Urinary bladder (tissue), 4 donors: Measurements from ENCODE around the gene C1R. TPM values are rescaled to one million over a fixed set of nuclear protein-coding genes. Genes with fewer than 3 reads are reported as not detected.
A peak's percentile ranks its signal among the peaks of the same experiment; 100 is the strongest.

Experiments used
- DNase-seq: peaks from one replicate; pipeline ENCODE4 v3.0.0-alpha.2; 2015; ENCODE audit errors: extremely low spot score
- H3K27ac ChIP-seq: one replicate; pipeline ENCODE4 v1.5.1; 2013; ENCODE audit warnings: low read depth, mild to moderate bottlenecking, moderate library complexity
- H3K36me3 ChIP-seq: one replicate; pipeline ENCODE4 v1.6.1; 2013; ENCODE audit warnings: mild to moderate bottlenecking, moderate library complexity; ENCODE audit not compliant: insufficient read depth
- H3K4me1 ChIP-seq: one replicate; pipeline ENCODE4 v1.6.1; 2013; ENCODE audit warnings: mild to moderate bottlenecking, moderate library complexity; ENCODE audit not compliant: insufficient read depth
- H3K4me3 ChIP-seq: one replicate; pipeline ENCODE4 v1.5.1; 2013; ENCODE audit warnings: low read depth, low read length
- WGBS: extraction: QIAGEN DNeasy Blood & Tissue Kit; methylation state at CpG from one replicate; pipeline ENCODE4 v1.1.7; 2013; 5-methylcytosine and 5-hydroxymethylcytosine counted together
- polyA plus RNA-seq: library from polyadenylated mRNA; stranded (reverse); fragments of 200-250 nt; gene quantifications from one replicate; pipeline ENCODE4 v1.2.3, GENCODE V29; 2013
- total RNA-seq: library from RNA; depleted of rRNA; stranded (reverse); fragments of >200 nt; gene quantifications from one replicate; pipeline ENCODE4 v1.2.3, GENCODE V29; 2014
- donor health status: healthy with polysubstance abuse.
- donor health status: healthy.

Gene C1R
- total and polyA plus RNA-seq, 2 donors: 174 to 1,192 TPM

DNA sequence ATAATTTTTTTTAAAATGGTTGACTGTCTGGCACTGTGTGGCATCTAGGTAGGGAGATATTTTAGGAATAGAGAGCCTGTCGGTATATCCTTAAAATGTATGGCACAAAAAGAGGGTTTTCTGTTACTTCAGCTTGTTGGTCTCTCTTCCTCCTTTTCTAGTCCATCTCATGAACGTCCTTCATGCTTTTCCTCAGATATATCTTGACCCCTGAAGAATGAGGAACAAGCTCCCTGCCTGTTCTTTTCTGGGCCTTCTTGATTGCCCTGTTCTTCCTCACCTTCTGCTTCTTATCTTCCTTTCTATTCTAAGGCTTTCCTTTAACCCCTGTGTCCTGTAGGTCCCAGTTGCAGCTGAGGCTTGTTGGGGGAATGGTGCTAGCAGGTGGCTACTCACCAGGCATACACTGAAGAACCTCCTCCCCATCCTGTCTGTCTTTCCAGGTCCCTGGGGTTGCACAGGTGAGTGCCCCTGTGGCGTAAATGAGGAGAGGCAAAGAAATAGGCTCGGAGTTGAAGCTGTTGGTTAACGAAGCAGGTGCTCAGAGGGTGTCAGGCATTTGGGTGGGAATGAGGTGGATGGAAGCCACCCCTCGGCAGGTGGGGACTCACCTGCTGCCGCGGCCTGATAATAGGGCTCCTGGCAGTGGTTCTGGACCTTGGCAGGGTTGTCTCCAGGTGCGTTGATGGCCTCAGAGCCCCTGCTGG is 7.2 kb upstream of the C1R start:
- no peak for DNase-seq
- 87% methylated on average over 9 of the region's 9 CpGs for WGBS
- no peak overlapping the region for H3K4me3 ChIP-seq
- H3K27ac ChIP-seq: no peak overlapping the region
- H3K36me3 ChIP-seq: peaks cover 4% of the 10 kb centered on the region
- no peaks in the 10 kb centered on the region for H3K4me1 ChIP-seq

DNA sequence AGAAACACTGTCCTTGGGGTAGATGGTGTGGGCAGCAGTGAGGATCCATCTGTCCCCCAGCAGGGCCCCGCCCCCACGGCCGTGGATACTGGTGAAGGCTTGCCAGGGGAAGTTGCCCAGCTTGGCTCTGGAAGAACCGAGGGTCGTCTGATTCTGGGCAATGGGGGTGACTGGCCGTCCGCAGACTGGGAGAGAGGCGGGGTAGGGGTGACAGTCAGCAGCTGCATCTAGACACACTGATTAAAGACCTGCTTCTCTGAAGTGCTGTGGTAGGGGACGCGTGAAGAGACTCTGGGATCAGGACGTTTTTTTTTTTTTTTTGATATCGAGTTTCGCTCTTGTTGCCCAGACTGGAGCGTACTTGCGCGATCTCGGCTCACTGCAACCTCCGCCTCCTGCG is 4.7 kb upstream of the C1R start:
- Histone ChIP-seq H3K4me3 (no peak overlapping the region), H3K27ac (no peak overlapping the region), H3K4me1 (no peaks in the 10 kb centered on the region), H3K36me3 (peaks cover 2% of the 10 kb centered on the region)
- no peak for DNase-seq
- WGBS: 76% methylated on average over 19 of the region's 19 CpGs

DNA sequence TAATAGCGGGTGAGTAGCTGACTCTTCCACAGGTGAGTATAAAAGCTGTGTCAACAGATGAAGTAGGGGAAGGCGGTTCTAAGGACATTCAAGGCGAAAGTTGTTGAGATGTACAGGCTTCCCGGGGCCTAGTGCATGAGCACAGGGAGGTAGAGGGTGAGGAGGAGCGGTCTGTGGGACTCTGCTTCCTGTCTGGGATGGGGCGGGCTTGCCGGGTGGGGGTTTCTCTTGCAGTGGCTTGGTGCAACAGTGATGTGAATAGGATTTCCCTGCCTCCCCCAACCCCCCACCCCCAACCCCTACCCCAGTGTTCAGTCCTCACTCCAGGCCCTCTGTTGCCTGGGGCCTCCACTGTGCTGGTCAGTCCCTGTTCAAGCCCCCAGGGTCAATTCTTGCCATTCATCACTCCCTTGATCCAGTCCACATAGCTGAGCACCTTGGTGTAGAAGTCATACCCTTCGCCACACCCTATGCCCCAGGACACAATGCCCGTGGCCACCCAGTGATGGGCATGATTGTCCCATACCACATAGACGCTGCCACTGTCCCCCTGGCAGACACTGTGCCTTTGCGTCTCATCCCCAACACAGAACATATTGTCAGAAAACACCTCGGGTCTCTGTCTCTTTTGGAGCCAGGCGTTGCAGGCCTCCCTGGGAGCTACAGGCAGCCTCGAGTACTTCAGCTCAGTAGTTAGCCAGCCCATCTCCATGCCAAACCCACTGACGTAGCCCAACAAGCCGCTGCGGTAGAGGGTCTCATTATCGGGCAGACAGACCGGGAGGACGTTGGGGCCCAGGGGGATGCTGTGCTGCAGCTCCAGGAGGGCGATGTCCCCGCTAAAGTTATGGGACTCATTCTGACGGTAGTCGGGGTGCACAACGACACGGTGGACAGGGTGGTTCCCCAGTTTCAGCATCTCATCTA is 4.0 kb upstream of the C1R start:
- Histone ChIP-seq H3K27ac (no peak overlapping the region), H3K4me3 (no peak overlapping the region), H3K4me1 (no peaks in the 10 kb centered on the region), H3K36me3 (peaks cover 2% of the 10 kb centered on the region)
- DNase-seq: no peak
- 82% methylated on average over 26 of the region's 26 CpGs for WGBS

DNA sequence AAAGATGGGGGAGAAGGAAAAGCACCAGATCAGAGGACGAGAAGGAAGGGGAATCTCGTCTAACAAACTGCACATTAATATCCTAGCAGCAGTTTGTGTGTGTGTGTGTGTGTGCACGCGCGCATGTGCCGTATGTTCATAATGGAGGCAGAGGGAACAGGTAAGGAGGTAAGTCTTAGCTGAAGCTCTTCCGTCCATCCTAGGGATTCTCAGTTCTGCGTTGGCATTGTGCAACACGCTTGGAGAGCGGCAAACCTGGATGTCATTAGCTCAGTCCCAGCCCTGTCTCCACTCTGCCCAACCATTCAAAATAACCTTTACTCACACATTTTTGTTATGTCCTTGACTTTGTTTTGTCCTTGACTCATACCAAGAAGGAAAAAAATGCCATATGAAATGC is 1.6 kb upstream of the C1R start:
- Histone ChIP-seq H3K4me3 (no peak overlapping the region), H3K27ac (no peak overlapping the region), H3K4me1 (no peaks in the 10 kb centered on the region), H3K36me3 (no peaks in the 10 kb centered on the region)
- DNase-seq: no peak
- WGBS: 59% methylated on average over 10 of the region's 10 CpGs

DNA sequence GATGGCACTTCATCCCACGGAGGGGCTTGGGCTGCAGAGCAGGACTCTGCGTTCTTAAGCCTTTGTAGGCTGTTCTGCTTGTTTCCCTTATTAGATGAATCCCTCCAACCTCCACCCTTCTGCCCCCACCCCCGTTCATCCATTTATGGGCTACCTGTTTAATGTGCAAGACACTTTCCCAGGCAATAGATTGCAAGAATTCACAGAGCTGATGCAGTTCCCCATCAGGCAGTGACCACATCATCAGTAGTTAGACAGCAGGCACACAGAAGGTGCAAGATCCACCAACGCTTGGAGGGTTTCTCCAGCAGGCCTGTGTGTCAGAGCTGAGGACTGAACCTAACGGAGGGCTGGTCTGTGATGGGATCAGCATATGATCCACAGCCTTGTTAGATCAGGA is 1.2 kb upstream of the C1R start:
- WGBS: 65% methylated on average over 5 of the region's 5 CpGs
- no peaks in the 10 kb centered on the region for H3K4me1 ChIP-seq
- DNase-seq: no peak
- H3K36me3 ChIP-seq: no peaks in the 10 kb centered on the region
- no peak overlapping the region for H3K4me3 ChIP-seq
- no peak overlapping the region for H3K27ac ChIP-seq

DNA sequence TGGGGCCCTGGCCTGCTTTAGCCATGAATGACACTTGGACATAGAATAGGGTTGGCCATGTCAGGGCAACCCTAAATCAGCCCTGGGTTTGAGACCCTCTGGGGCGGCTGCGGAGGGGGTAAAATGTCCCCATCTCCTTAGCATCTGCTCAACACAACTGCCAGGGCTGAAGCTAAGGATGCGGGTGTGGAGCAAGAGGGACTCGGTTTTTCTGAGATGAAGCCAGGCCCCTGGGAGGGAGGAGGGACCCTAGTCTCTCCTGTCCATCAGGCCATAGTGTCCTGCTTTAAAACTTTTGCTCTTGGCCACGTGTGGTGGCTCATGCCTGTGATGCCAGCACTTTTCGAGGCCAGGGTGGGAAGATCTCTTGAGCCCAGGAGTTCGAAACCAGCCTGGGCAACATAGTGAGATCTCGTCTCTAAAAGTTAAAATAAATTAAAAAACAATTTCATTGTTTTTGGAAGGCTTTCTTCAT is 778 bp upstream of the C1R start:
- WGBS: 75% methylated on average over 8 of the region's 8 CpGs
- Histone ChIP-seq H3K27ac (no peak overlapping the region), H3K4me3 (no peak overlapping the region), H3K36me3 (no peaks in the 10 kb centered on the region), H3K4me1 (no peaks in the 10 kb centered on the region)
- DNase-seq: no peak

DNA sequence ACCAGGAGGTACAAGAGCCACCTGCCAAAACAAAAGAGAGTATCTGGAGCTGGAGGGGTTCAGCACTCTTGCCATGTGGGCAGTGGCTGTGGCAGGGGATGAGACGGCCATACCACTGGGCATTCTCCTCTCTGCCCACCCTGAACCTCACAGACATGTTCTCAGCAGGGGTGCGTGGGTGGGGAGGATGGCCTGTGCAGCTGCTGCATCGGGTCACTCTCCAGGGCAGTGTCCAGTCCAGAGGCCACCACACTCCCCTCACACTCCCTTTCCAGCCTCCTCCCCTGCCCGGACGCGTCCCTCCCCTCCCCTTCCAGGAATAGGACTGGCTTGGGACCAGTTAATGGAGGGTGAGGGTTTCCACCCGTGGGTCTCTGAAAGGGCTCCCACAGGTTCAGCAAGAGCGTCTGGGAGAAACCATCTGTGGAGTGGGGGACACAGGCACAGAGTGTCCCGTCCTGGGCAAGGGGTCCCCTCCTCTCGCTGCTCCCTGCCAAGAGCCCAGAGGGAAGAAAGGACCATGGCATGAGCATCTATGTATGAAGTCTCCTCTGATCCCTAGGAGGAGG is 501 bp downstream of the C1R start:
- peak overlapping the region; percentile 45 for H3K27ac ChIP-seq
- H3K4me1 ChIP-seq: no peaks in the 10 kb centered on the region
- H3K36me3 ChIP-seq: no peaks in the 10 kb centered on the region
- no peak for DNase-seq
- 22% methylated on average over 10 of the region's 10 CpGs for WGBS
- peak overlapping the region; percentile 47 for H3K4me3 ChIP-seq

DNA sequence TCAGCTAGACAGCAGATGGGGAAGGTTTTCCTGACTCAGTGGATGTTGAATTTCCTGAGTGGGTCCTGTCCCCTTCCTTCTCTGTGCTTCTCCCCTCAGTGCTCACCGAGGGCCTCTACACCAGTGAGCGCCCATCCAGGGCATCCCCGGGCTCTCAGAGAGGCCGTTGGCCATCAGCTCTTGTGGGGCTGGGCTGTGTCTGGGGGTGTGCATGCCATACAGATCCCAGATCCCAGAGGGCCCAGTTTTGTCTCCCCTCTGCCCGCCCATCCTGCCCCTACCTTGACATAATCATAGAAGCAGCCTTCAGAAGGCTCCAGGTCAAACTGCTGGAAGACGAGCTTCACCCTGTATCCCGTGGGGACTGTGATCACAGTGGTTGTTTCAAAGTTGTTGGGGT is 1.1 kb downstream of the C1R start:
- Histone ChIP-seq H3K36me3 (no peaks in the 10 kb centered on the region), H3K4me1 (no peaks in the 10 kb centered on the region)

DNA sequence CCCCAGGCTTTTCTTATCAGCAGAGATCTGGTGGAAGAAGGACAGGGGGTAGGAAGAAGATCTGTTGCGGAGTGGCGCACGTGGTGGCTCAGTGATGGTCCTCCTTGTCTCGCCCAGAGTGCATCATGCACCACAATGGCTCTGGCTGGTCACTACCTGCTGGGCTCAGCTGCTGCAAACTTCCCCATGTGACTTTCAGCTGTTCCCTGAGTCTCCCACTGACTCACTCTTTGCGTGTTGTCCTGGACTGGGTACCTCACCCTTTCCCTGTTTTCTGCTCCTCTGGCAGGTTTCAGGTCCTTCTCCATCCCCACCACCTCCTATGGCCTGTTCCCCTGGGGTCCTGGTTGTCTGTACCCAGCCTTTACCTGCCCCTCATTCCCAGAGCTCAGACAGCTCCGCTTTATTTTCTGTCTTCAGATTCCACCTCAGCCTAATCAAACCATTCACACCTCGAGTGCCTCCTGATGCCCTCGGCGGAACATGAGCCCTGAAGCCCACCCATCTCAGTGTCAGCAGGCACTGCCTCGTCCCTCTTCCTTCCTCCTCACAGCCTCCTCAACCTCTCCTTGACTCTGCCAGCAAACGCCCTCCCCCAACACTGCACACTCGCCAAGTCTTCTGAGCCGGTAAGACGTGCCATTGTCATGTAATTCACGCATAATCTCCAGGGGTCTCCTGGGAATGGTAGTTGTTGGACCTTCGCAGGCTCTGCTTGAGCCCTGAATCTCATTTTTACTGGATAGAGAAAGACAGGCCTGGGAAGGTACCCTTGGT is 1.8 kb downstream of the C1R start:
- peak overlapping the region; percentile 59 for H3K27ac ChIP-seq
- H3K36me3 ChIP-seq: no peaks in the 10 kb centered on the region
- H3K4me1 ChIP-seq: no peaks in the 10 kb centered on the region
- no peak for DNase-seq
- 75% methylated on average over 16 of the region's 16 CpGs for WGBS
- no peak overlapping the region for H3K4me3 ChIP-seq

More for the DNA sequence above, 1.1 kb downstream of the C1R start:
- peak overlapping the region; percentile 47 for H3K4me3 ChIP-seq
- 79% methylated on average over 7 of the region's 7 CpGs for WGBS
- no peak for DNase-seq
- H3K27ac ChIP-seq: peak overlapping the region; percentile 26

DNA sequence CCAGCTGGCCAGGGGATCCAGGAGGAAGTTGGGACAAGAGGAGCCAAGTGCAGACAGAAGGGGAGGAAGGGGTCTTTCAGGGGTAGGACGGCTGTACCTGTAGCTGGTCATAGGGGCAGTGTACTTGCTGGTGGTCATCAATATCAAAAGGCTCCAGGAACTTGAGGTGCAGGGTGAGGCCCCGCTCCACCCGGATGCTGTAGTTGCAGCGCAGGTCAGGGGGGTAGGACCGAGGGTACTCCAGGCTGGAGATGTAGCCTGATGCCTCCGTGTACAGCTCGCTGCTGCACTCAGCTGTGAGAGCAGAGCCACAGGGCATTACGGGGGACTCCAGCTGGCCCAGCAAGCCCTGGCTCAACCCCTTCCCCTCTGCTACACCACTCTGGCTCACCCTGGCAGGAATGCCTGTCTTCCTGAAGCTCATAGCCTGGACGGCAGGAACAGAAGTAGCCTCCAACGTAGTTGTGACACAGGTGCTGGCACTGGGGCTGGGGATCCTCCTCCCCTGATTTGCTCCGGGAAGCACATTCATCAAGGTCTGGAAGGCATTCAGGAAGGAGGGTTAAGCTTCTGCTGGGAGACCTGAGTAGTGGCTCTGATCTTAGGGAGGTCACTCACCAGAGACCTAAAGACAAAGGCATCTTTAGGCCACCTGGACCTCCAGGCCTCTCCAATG is 2.9 kb downstream of the C1R start:
- DNase-seq: no peak
- WGBS: 86% methylated on average over 11 of the region's 11 CpGs
- no peaks in the 10 kb centered on the region for H3K4me1 ChIP-seq
- no peak overlapping the region for H3K4me3 ChIP-seq
- no peak overlapping the region for H3K27ac ChIP-seq
- no peaks in the 10 kb centered on the region for H3K36me3 ChIP-seq

DNA sequence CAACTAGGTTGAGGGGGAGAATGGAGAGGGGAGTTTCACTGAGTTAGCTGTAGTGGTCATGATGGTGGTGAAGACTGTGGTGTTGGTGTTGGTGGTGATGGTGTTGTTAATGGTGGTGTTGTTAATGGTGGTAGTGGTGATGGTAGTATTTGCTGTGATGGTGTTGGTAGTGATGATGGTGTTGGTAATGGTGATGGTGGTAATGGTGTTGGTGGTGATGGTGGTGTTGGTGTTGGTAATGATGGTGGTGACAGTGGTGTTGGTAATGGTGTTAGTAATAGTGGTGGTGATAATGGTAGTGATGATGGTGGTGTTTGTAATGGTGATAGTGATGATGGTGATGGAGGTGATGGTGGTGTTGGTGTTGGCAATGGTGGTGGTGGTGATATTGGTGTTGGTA is 9.1 kb downstream of the C1R start:
- Histone ChIP-seq H3K27ac (no peak overlapping the region), H3K4me3 (no peak overlapping the region), H3K4me1 (peaks cover 1% of the 10 kb centered on the region), H3K36me3 (no peaks in the 10 kb centered on the region)
- no peak for DNase-seq

DNA sequence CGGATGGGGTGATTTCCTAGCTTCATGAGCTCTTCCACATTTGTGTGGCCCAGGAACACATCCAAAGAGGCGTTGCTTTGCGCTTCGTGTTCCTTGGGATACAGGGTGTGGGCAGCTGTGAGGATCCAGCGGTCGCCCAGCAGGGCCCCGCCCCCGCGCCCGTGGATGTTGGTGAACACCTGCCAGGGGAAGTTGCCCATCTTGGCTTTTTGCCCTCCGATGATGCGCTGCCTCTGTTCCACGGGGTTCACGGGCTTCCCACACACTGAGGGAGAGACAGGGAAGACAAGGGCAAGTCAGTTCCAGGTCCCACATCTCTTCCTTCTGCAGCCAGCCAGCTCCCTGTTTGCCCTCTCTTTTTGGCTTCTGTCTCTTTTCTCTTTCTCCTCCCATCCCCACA is 11.2 kb downstream of the C1R start:
- no peak for DNase-seq
- Histone ChIP-seq H3K27ac (no peak overlapping the region), H3K4me1 (peaks cover 1% of the 10 kb centered on the region), H3K4me3 (no peak overlapping the region), H3K36me3 (no peaks in the 10 kb centered on the region)
- WGBS: 92% methylated on average over 14 of the region's 14 CpGs

DNA sequence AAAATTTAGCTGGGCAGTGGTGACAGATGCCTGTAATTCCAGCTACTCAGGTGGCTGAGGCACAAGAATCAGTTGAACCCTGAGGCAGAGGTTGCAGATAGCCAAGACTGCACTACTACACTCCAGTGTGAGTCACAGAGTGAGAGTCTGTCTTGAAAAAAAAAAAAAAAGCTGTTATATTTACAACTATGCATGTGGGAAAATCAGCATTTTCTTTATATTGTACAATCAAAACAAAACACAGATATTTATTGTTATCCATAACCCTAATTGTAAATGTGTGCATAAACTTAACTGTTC is 12.5 kb downstream of the C1R start:
- DNase-seq: no peak
- peaks cover 1% of the 10 kb centered on the region for H3K4me1 ChIP-seq
- H3K27ac ChIP-seq: peak overlapping the region; percentile 76
- H3K36me3 ChIP-seq: no peaks in the 10 kb centered on the region
- no peak overlapping the region for H3K4me3 ChIP-seq
